Adrenal gland (tissue), 12 donors: ENCODE results near the gene FRMD1. TPM values are rescaled to one million over a fixed set of nuclear protein-coding genes. Genes with fewer than 3 reads are reported as not detected.

Experiments used
- DNase-seq, 7 donors: peaks; one replicate each; pipeline ENCODE4 v3.0.0-alpha.2; 2019 to 2020
- H3K27ac ChIP-seq, 5 donors: fragments of 200-600 bp; sonication (generic) in 4 of 5; 1 replicate in 3 of 5; 2 replicates in 2 of 5; pipeline versions ENCODE4 v1.5.1 to v1.8.0; 2016 to 2020; ENCODE audit warnings: mild to moderate bottlenecking in 1 of 5
- H3K27me3 ChIP-seq: fragments of 200-600 bp; 2 replicates; pipeline ENCODE4 v1.8.0; 2021
- H3K36me3 ChIP-seq, 2 donors: fragments of 200-600 bp; replicated peaks in 1 of 2; 1 replicate in 1 of 2; 2 replicates in 1 of 2; pipeline versions ENCODE4 v1.5.1 to v1.8.0; 2018 to 2022
- H3K4me1 ChIP-seq, 2 donors: fragments of 200-600 bp; replicated peaks in 1 of 2; 1 replicate in 1 of 2; 2 replicates in 1 of 2; pipeline versions ENCODE4 v1.5.1 to v1.8.0; 2018 to 2021
- H3K4me3 ChIP-seq, 4 donors: fragments of 200-600 bp; sonication (generic) in 3 of 4; one replicate each; pipeline ENCODE4 v1.5.1; 2016 to 2018
- H3K9me3 ChIP-seq, 3 donors: fragments of 200-600 bp; sonication (generic) in 1 of 3; replicated peaks in 1 of 3; 1 replicate in 2 of 3; 2 replicates in 1 of 3; pipeline versions ENCODE4 v1.5.1 to v1.8.0; 2016 to 2021
- POLR2A ChIP-seq, 2 donors: fragments of 450-650 bp; IDR thresholded peaks; one replicate each; pipeline ENCODE4 v1.6.1; 2017; ENCODE audit warnings: antibody characterized with exemption in 2 of 2, mild to moderate bottlenecking in 2 of 2, moderate library complexity in 1 of 2
- WGBS, 4 donors: extraction: QIAGEN DNeasy Blood & Tissue Kit in 2 of 4; methylation state at CpG; one replicate each; pipeline versions ENCODE4 v1.1.5 to v1.1.7; 2013 to 2017; 5-methylcytosine and 5-hydroxymethylcytosine counted together
- intact Hi-C, 2 donors: fragments of 100-400 bp; cut with DNase I; formaldehyde crosslinking; loops; one replicate each; pipeline versions ENCODE4 v1.14.1 to v1.15.0; 2022 to 2023
- polyA plus RNA-seq, 3 donors: library from polyadenylated mRNA; stranded (reverse); fragments of 200-250 nt in 2 of 3; fragments of 350-450 nt in 1 of 3; fragmentation: Illumina TruSeq in 1 of 3; extraction: RNeasy Lipid Tissue Mini Kit (QIAGEN cat#74804) in 1 of 3; gene quantifications; one replicate each; pipeline ENCODE4 v1.2.3, GENCODE V29; 2013 to 2014
- total RNA-seq, 9 donors: library from RNA; depleted of rRNA in 4 of 9; stranded (reverse); fragments of >200 nt in 4 of 9; fragments of 120-200 nt in 1 of 9; fragmentation: NEBNext Ultra II Directional in 1 of 9; extraction: Animal tissue kit (Norgen Biotek cat#: 25700) in 1 of 9; gene quantifications; one replicate each; pipeline versions ENCODE4 v1.1.0 to v1.2.4, GENCODE V29; 2013 to 2023
- TF ChIP-seq, protein P1 (sequence below), 6 experiments: fragments of 450-650 bp in 4 of 6; fragments of 200-600 bp in 2 of 6; sonication (generic) in 1 of 6; IDR thresholded peaks; 1 replicate in 5 of 6; 2 replicates in 1 of 6; pipeline versions ENCODE4 v1.5.1 to v1.8.0; 2016 to 2021; ENCODE audit warnings: antibody characterized with exemption in 6 of 6, mild to moderate bottlenecking in 2 of 6, moderate library complexity in 1 of 6
- donor health status: healthy with polysubstance abuse.
- donor health status: Bipolar disorder and iron deficiency.
- donor health status: DM: yes; HTN: yes; CAD: no.
- donor health status: DM: no; HTN: no; CAD: no.
- donor health status: DM: no; HTN: no; CAD: no.
- donor health status: DM: yes; HTN: yes; CAD: no.

Gene FRMD1
- total and polyA plus RNA-seq, 12 donors, result under 0.01 to 0.32 (median 0.14) TPM; not detected in 7

- no peak for DNase-seq
- Histone ChIP-seq H3K27ac (no peak overlapping the region), H3K4me3 (no peak overlapping the region), H3K36me3 (no peaks in the 10 kb centered on the region), H3K4me1 (no peaks in the 10 kb centered on the region), H3K9me3 (no peaks in the 10 kb centered on the region), H3K27me3 (no peaks in the 10 kb centered on the region)
- intact Hi-C loops, result no loop called here
- WGBS, 4 donors, result 70 to 88% (median 83%) methylated on average over 3 of the region's 3 CpGs
- TF ChIP-seq, protein P1, sequence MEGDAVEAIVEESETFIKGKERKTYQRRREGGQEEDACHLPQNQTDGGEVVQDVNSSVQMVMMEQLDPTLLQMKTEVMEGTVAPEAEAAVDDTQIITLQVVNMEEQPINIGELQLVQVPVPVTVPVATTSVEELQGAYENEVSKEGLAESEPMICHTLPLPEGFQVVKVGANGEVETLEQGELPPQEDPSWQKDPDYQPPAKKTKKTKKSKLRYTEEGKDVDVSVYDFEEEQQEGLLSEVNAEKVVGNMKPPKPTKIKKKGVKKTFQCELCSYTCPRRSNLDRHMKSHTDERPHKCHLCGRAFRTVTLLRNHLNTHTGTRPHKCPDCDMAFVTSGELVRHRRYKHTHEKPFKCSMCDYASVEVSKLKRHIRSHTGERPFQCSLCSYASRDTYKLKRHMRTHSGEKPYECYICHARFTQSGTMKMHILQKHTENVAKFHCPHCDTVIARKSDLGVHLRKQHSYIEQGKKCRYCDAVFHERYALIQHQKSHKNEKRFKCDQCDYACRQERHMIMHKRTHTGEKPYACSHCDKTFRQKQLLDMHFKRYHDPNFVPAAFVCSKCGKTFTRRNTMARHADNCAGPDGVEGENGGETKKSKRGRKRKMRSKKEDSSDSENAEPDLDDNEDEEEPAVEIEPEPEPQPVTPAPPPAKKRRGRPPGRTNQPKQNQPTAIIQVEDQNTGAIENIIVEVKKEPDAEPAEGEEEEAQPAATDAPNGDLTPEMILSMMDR (IDR thresholded peaks at IDR 0.05), result no peak
- TF ChIP-seq POLR2A (IDR thresholded peaks at IDR 0.05), result no peak
Observed at GRCh38 chr6:168110437-168110836, 31.4 kb upstream of the FRMD1 start.

- Histone ChIP-seq H3K36me3 (no peaks in the 10 kb centered on the region), H3K27ac (no peak overlapping the region), H3K27me3 (peaks cover under 1% of the 10 kb centered on the region), H3K4me3 (no peak overlapping the region), H3K4me1 (no peaks in the 10 kb centered on the region), H3K9me3 (no peaks in the 10 kb centered on the region)
- no peak for DNase-seq
- whole genome bisulfite sequencing, 4 donors, result 81 to 95% (median 91%) methylated on average over 10 to 12 of the region's 12 CpGs
- no peak for TF ChIP-seq POLR2A (IDR thresholded peaks at IDR 0.05)
- TF ChIP-seq, protein P1 (IDR thresholded peaks at IDR 0.05), result no peak
- intact Hi-C loops, result no loop called here
Observed at GRCh38 chr6:168109171-168109570, 30.2 kb upstream of the FRMD1 start.

- intact Hi-C loops, result no loop called here
- Histone ChIP-seq H3K4me1 (no peaks in the 10 kb centered on the region), H3K9me3 (no peaks in the 10 kb centered on the region), H3K36me3 (no peaks in the 10 kb centered on the region), H3K27ac (no peak overlapping the region), H3K4me3 (no peak overlapping the region), H3K27me3 (peaks cover 6% of the 10 kb centered on the region)
- no peak for TF ChIP-seq POLR2A (IDR thresholded peaks at IDR 0.05)
- TF ChIP-seq, protein P1 (IDR thresholded peaks at IDR 0.05), result no peak
- no peak for DNase-seq
- 68 to 81% (median 71%) methylated on average over 8 of the region's 8 CpGs for WGBS, 4 donors
Observed at GRCh38 chr6:168107191-168107983, 28.4 kb upstream of the FRMD1 start.

DNA sequence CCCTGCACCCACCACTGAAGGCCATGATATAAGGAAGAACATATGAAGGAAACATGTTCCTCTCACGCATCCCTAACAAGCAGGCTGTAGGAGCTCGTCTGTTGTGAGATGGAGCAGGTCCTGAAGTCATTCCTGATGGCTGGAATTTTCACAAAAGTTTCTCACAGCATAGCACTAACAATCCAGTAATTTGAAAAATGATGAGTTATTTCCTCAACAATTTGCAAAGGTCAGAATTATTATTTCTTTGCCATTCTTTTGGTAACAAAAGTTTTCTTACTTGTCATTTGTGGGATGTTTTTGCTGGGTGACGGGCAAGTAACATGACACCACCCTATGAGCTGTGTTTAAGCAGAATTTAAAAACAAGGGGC is 27.6 kb upstream of the FRMD1 start:
- 71 to 83% (median 77%) methylated on average over 3 of the region's 3 CpGs for WGBS, 4 donors
- Histone ChIP-seq H3K36me3 (no peaks in the 10 kb centered on the region), H3K4me1 (no peaks in the 10 kb centered on the region), H3K27ac (no peak overlapping the region), H3K9me3 (no peaks in the 10 kb centered on the region), H3K4me3 (no peak overlapping the region), H3K27me3 (peaks cover 12% of the 10 kb centered on the region)
- DNase-seq, result no peak
- TF ChIP-seq, protein P1 (IDR thresholded peaks at IDR 0.05), result no peak
- no peak for TF ChIP-seq POLR2A (IDR thresholded peaks at IDR 0.05)
- intact Hi-C loops, result no loop called here
